CD14-positive monocyte (primary cell): ENCODE results near the gene APMAP. TPM values are rescaled to one million over a fixed set of nuclear protein-coding genes. Genes with fewer than 3 reads are reported as not detected.

Source experiments
- DNase-seq, 3 donors: peaks; one replicate each; pipeline ENCODE4 v3.0.0-alpha.2; 2011 to 2022
- H2AFZ ChIP-seq: 2 replicates; pipeline ENCODE4 v1.6.0; 2012; ENCODE audit warnings: mild to moderate bottlenecking, low read depth, low read length, inconsistent platforms; ENCODE audit not compliant: insufficient read depth, poor library complexity, severe bottlenecking
- H3K27ac ChIP-seq, 2 donors: 1 replicate in 1 of 2; 2 replicates in 1 of 2; pipeline ENCODE4 v1.5.1; 2012 to 2013; ENCODE audit warnings: low read length in 2 of 2, control low read depth in 1 of 2, inconsistent platforms in 1 of 2, low read depth in 1 of 2, mild to moderate bottlenecking in 1 of 2
- H3K27me3 ChIP-seq, 2 donors: one replicate each; pipeline versions ENCODE4 v1.6.0 to v1.6.1; 2011 to 2013; ENCODE audit warnings: low read length in 2 of 2; ENCODE audit not compliant: control insufficient read depth in 2 of 2, insufficient read depth in 2 of 2
- H3K36me3 ChIP-seq, 2 donors: replicated peaks in 1 of 2; 1 replicate in 1 of 2; 2 replicates in 1 of 2; pipeline versions ENCODE4 v1.5.1 to v1.6.1; 2012 to 2013; ENCODE audit warnings: low read length in 2 of 2, control low read depth in 1 of 2, inconsistent platforms in 1 of 2, mild to moderate bottlenecking in 1 of 2; ENCODE audit not compliant: insufficient read depth in 2 of 2, control insufficient read depth in 1 of 2
- H3K4me1 ChIP-seq, 2 donors: 1 replicate in 1 of 2; 2 replicates in 1 of 2; pipeline versions ENCODE4 v1.5.1 to v1.6.1; 2012 to 2013; ENCODE audit warnings: low read length in 2 of 2, control low read depth in 1 of 2, inconsistent platforms in 1 of 2, mild to moderate bottlenecking in 1 of 2, moderate library complexity in 1 of 2; ENCODE audit not compliant: insufficient read depth in 2 of 2, control insufficient read depth in 1 of 2
- H3K4me2 ChIP-seq: replicated peaks from 2 replicates; pipeline ENCODE3; 2012; ENCODE audit warnings: low read length, moderate library complexity, mild to moderate bottlenecking; ENCODE audit not compliant: poor library complexity, severe bottlenecking; ENCODE audit errors: extremely low read depth
- H3K4me3 ChIP-seq, 3 experiments: fragments of 200-600 bp in 1 of 3; sonication (generic) in 1 of 3; replicated peaks in 1 of 3; 1 replicate in 2 of 3; 2 replicates in 1 of 3; pipeline ENCODE4 v1.5.1; 2011 to 2013; ENCODE audit warnings: low read length in 3 of 3, mild to moderate bottlenecking in 3 of 3, control low read depth in 2 of 3, low read depth in 2 of 3, inconsistent platforms in 1 of 3, moderate library complexity in 1 of 3
- H3K79me2 ChIP-seq: 2 replicates; pipeline ENCODE4 v1.6.0; 2012; ENCODE audit warnings: mild to moderate bottlenecking, control low read depth, inconsistent platforms, low read length, moderate library complexity; ENCODE audit not compliant: insufficient read depth
- H3K9ac ChIP-seq: 2 replicates; pipeline ENCODE4 v1.6.0; 2017; ENCODE audit warnings: low read length, mild to moderate bottlenecking; ENCODE audit not compliant: insufficient read depth, poor library complexity, severe bottlenecking
- H3K9me3 ChIP-seq, 2 donors: replicated peaks in 1 of 2; 1 replicate in 1 of 2; 2 replicates in 1 of 2; pipeline versions ENCODE4 v1.5.1 to v1.6.1; 2012 to 2013; ENCODE audit warnings: low read length in 2 of 2, control low read depth in 1 of 2; ENCODE audit not compliant: control insufficient read depth in 1 of 2, insufficient read depth in 1 of 2
- H4K20me1 ChIP-seq: 2 replicates; pipeline ENCODE4 v1.6.0; 2012; ENCODE audit warnings: mild to moderate bottlenecking, low read length, control low read depth, moderate library complexity; ENCODE audit not compliant: insufficient read depth
- H3K27ac Mint-ChIP-seq, 7 donors: one replicate each; pipeline ENCODE4 v1.8.0; 2020; ENCODE audit warnings: mild to moderate bottlenecking in 7 of 7, mixed read lengths in 7 of 7, moderate library complexity in 6 of 7, inconsistent platforms in 2 of 7
- H3K27me3 Mint-ChIP-seq, 3 donors: one replicate each; pipeline ENCODE4 v1.8.0; 2021 to 2022; ENCODE audit warnings: low read depth in 3 of 3, mild to moderate bottlenecking in 3 of 3, mixed read lengths in 3 of 3, moderate library complexity in 3 of 3, inconsistent platforms in 1 of 3
- H3K36me3 Mint-ChIP-seq, 2 donors: one replicate each; pipeline ENCODE4 v1.8.0; 2020; ENCODE audit warnings: mixed read lengths in 2 of 2, inconsistent platforms in 1 of 2, mild to moderate bottlenecking in 1 of 2
- H3K4me1 Mint-ChIP-seq: one replicate; pipeline ENCODE4 v1.8.0; 2020; ENCODE audit warnings: mild to moderate bottlenecking, mixed read lengths
- H3K4me3 Mint-ChIP-seq, 2 donors: one replicate each; pipeline ENCODE4 v1.8.0; 2020; ENCODE audit warnings: mild to moderate bottlenecking in 2 of 2, mixed read lengths in 2 of 2, moderate library complexity in 1 of 2
- H3K9me3 Mint-ChIP-seq, 7 donors: one replicate each; pipeline ENCODE4 v1.8.0; 2020 to 2022; ENCODE audit warnings: mixed read lengths in 7 of 7, mild to moderate bottlenecking in 6 of 7, moderate library complexity in 6 of 7, inconsistent platforms in 2 of 7
- WGBS: methylation state at CpG from one replicate; pipeline ENCODE4 v1.1.5; 2013; ENCODE audit warnings: missing lambda C conversion rate; ENCODE audit not compliant: insufficient coverage; 5-methylcytosine and 5-hydroxymethylcytosine counted together
- intact Hi-C, 2 donors: fragments of 100-400 bp; cut with micrococcal nuclease; formaldehyde crosslinking; loops; one replicate each; pipeline versions ENCODE4 v1.15.0 to v1.15.1; 2023
- polyA plus RNA-seq, 3 donors: library from polyadenylated mRNA; depleted of rRNA in 1 of 3; unstranded in 2 of 3; stranded (reverse) in 1 of 3; fragments of 300-500 nt in 2 of 3; fragments of >200 nt in 1 of 3; fragmentation: Illumina TruSeq in 2 of 3; gene quantifications; 1 replicate in 2 of 3; 2 replicates in 1 of 3; pipeline ENCODE4 v1.2.3, GENCODE V29; 2012 to 2021
- TF ChIP-seq, protein P1 (sequence below): fragments of 200-600 bp; IDR thresholded peaks from one replicate; pipeline ENCODE4 v1.8.0; 2022; ENCODE audit warnings: antibody characterized with exemption, mild to moderate bottlenecking

The APMAP gene
- polyA plus RNA-seq, 3 donors, result 26.9 to 74.0 (median 73.2) TPM

DNA sequence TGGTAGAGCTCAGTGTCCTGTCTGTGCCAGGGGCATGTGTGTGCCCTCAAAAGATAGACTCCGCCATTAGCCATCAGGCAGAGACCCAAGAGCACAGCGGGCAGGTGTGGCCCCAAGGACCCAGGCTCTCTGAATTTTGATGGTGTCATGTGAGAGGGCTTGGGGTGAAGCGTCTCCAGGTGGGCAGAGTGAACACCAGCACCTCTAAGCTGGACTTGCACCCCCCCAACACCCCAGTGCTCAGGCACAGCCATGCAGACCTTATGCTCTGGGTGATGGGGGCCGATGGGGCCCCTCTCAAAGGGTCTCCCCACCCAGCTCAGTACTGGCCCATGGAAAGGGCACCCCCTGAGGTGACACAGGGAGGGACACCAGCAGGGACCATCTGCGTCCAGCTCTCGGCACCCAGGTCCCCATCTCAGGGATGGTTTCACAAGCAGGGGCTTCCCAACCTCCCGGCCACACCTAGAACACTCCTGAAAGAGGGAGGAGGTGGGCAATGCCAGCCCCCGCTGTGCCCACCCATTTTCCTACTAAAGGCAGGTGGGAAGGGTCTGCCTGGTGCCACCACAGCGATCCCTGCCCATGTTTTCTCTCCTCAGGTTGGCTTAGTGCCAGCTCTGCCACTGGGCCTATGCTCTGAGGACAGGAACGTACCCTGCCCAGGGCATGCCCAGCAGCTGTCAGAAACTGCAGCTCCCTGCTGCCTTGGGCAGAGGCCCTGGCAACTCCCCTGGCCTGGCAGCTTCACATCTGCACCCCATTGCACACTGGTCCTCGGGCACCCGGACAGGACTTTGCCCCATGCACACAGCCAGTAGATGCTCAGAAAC is 40.0 kb downstream of the APMAP start:
- no peaks in the 10 kb centered on the region for H3K9me3 ChIP-seq
- H3K4me2 ChIP-seq, result no peak overlapping the region
- H3K4me1 ChIP-seq, result peaks cover 66 to 67% of the 10 kb centered on the region in 2 donors
- WGBS, result 75% methylated on average over 5 of the region's 12 CpGs
- peaks cover 7 to 17% of the 10 kb centered on the region in 2 donors for H3K36me3 Mint-ChIP-seq
- no peak overlapping the region for H2AFZ ChIP-seq
- intact Hi-C loops, result no loop called here
- H3K79me2 ChIP-seq, result peaks cover 59% of the 10 kb centered on the region
- H3K27me3 ChIP-seq, result no peaks in the 10 kb centered on the region
- H4K20me1 ChIP-seq, result no peaks in the 10 kb centered on the region
- peaks cover 4 to 5% of the 10 kb centered on the region in 2 donors for H3K36me3 ChIP-seq
- peak overlapping the region; percentile 52 for H3K9ac ChIP-seq
- TF ChIP-seq, protein P1, sequence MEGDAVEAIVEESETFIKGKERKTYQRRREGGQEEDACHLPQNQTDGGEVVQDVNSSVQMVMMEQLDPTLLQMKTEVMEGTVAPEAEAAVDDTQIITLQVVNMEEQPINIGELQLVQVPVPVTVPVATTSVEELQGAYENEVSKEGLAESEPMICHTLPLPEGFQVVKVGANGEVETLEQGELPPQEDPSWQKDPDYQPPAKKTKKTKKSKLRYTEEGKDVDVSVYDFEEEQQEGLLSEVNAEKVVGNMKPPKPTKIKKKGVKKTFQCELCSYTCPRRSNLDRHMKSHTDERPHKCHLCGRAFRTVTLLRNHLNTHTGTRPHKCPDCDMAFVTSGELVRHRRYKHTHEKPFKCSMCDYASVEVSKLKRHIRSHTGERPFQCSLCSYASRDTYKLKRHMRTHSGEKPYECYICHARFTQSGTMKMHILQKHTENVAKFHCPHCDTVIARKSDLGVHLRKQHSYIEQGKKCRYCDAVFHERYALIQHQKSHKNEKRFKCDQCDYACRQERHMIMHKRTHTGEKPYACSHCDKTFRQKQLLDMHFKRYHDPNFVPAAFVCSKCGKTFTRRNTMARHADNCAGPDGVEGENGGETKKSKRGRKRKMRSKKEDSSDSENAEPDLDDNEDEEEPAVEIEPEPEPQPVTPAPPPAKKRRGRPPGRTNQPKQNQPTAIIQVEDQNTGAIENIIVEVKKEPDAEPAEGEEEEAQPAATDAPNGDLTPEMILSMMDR, result no peak
- no peak overlapping the region for H3K4me3 Mint-ChIP-seq
- H3K27ac ChIP-seq, result peak overlapping the region; percentile 6 to 48
- DNase-seq, result no peak
- H3K4me3 ChIP-seq, result no peak overlapping the region
- peaks cover 82% of the 10 kb centered on the region for H3K4me1 Mint-ChIP-seq
- H3K9me3 Mint-ChIP-seq, result peaks cover 1 to 6% (median 3%) of the 10 kb centered on the region in 7 donors
- H3K27me3 Mint-ChIP-seq, result peaks cover 0 to 9% (median 2%) of the 10 kb centered on the region in 3 donors
- H3K27ac Mint-ChIP-seq, result peak overlapping the region in 5 of 7 donors; percentile 45 to 88 (median 64)

DNA sequence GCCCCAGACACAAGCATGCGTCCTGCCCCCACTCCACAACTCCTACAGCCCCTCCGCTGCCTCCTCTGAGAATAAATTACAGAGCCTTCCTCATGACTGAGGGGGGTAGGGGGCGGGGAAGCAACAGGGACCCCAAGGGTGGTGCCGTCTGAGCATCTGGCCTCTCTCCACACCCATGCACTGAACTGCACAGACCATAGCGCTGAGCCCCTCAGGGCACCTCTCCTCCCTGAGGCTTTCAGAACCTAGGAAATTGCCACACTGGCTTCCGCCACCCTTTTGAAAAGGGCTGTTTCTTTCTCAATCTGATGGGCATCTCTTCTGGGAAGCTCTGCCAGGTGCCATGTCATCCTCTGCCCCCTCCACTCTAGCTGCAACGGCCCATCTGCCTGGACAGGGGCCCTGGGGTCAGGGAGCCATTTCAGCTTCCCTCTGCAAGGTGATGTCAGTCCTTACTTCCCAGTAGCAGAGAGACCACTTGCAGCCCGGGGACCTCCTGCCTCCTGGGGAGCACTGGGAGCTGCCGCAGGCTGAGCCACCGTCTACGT is 40.9 kb downstream of the APMAP start:
- Histone ChIP-seq H3K9me3 (no peaks in the 10 kb centered on the region), H3K4me1 (peaks cover 66 to 67% of the 10 kb centered on the region in 2 donors), H3K4me2 (peak overlapping the region; percentile 63), H3K27me3 (no peaks in the 10 kb centered on the region), H3K27ac (peak overlapping the region in 1 of 2 donors; percentile 51), H3K9ac (peak overlapping the region; percentile 52), H3K36me3 (no peaks in the 10 kb centered on the region), H3K4me3 (peak overlapping the region in 1 of 3 experiments; percentile 12), H4K20me1 (no peaks in the 10 kb centered on the region), H3K79me2 (peaks cover 59% of the 10 kb centered on the region), H2AFZ (peak overlapping the region; percentile 37)
- Mint-ChIP-seq H3K27me3 (peaks cover 0 to 9% (median 2%) of the 10 kb centered on the region in 3 donors), H3K4me1 (peaks cover 82% of the 10 kb centered on the region), H3K4me3 (peak overlapping the region; percentile 51 to 60), H3K27ac (peak overlapping the region; percentile 45 to 83 (median 54)), H3K9me3 (peaks cover 9 to 14% (median 12%) of the 10 kb centered on the region in 7 donors), H3K36me3 (peaks cover 8 to 11% of the 10 kb centered on the region in 2 donors)
- peak in 1 of 3 donors; percentile 37 for DNase-seq
- intact Hi-C loops, result no loop called here
- 19% methylated on average over 8 of the region's 11 CpGs for WGBS
- TF ChIP-seq, protein P1, result no peak
